ENCODE data around the gene MMP28. TPM values are rescaled to one million over a fixed set of nuclear protein-coding genes. Genes with fewer than 3 reads are reported as not detected.

Gene MMP28
- total and polyA plus RNA-seq, 2 donors from 2014 or later: 4.5 to 10.3 TPM

GRCh38 chr17:35804658-35805192 is 9.3 kb upstream of the MMP28 start:
- DNase-seq: peak in 3 of 5 donors; percentile 47 to 91 (median 89)
- Histone ChIP-seq H3K4me1 (ENCODE audit: control insufficient read depth in 2 of 3, insufficient read depth in 2 of 3, low read depth in 1 of 3, low read length in 3 of 3) (peaks cover 0 to 2% (median 0%) of the 10 kb centered on the region in 3 donors), H3K9ac (ENCODE audit: low read length in 3 of 3) (no peak overlapping the region), H3K9me3 (ENCODE audit: control insufficient read depth in 2 of 3, insufficient read depth in 1 of 3, low read length in 3 of 3) (no peaks in the 10 kb centered on the region), H3K36me3 (ENCODE audit: control insufficient read depth in 2 of 3, insufficient read depth in 3 of 3, low read length in 3 of 3) (no peaks in the 10 kb centered on the region), H3K27me3 (ENCODE audit: control insufficient read depth, insufficient read depth, low read length) (no peaks in the 10 kb centered on the region), H3K4me3 (ENCODE audit: low read length in 3 of 3) (no peak overlapping the region), H3K27ac (ENCODE audit: low read depth in 2 of 2, low read length in 2 of 2) (peak overlapping the region in 1 of 2 donors; percentile 13)
- no peak for FAIRE-seq
- intact Hi-C loops (cut with DNase I): loop anchor here (5.0 kb wide), 1 partner anchor 37 kb away; no protein-coding TSS in a partner anchor
- TF ChIP-seq CTCF (IDR thresholded peaks at IDR 0.05; ENCODE audit: borderline replicate concordance, extremely low read depth, insufficient read depth): peak; percentile 79

- intact Hi-C loops (cut with DNase I): no loop called here
- no peak overlapping the region for H3K9ac ChIP-seq (ENCODE audit: low read length in 3 of 3)
- DNase-seq (peak in 4 of 5 donors; percentile 15 to 82 (median 54)), FAIRE-seq (no peak)
- no peak overlapping the region for H3K4me3 ChIP-seq (ENCODE audit: low read length in 3 of 3)
- H3K27ac ChIP-seq (ENCODE audit: low read depth in 2 of 2, low read length in 2 of 2): no peak overlapping the region
- no peaks in the 10 kb centered on the region for H3K9me3 ChIP-seq (ENCODE audit: control insufficient read depth in 2 of 3, insufficient read depth in 1 of 3, low read length in 3 of 3)
- no peaks in the 10 kb centered on the region for H3K36me3 ChIP-seq (ENCODE audit: control insufficient read depth in 2 of 3, insufficient read depth in 3 of 3, low read length in 3 of 3)
- no peaks in the 10 kb centered on the region for H3K27me3 ChIP-seq (ENCODE audit: control insufficient read depth, insufficient read depth, low read length)
- no peak for TF ChIP-seq CTCF (IDR thresholded peaks at IDR 0.05; ENCODE audit: borderline replicate concordance, extremely low read depth, insufficient read depth)
- no peaks in the 10 kb centered on the region for H3K4me1 ChIP-seq (ENCODE audit: control insufficient read depth in 2 of 3, insufficient read depth in 2 of 3, low read depth in 1 of 3, low read length in 3 of 3)
These were observed 6.3 kb upstream of the MMP28 start for GRCh38 chr17:35801583-35802224.

GRCh38 chr17:35799942-35800341 is 4.5 kb upstream of the MMP28 start:
- DNase-seq: peak in 1 of 5 donors; percentile 26
- Histone ChIP-seq H3K4me3 (ENCODE audit: low read length in 3 of 3) (no peak overlapping the region), H3K27ac (ENCODE audit: low read depth in 2 of 2, low read length in 2 of 2) (no peak overlapping the region), H3K27me3 (ENCODE audit: control insufficient read depth, insufficient read depth, low read length) (peaks cover 8% of the 10 kb centered on the region), H3K4me1 (ENCODE audit: control insufficient read depth in 2 of 3, insufficient read depth in 2 of 3, low read depth in 1 of 3, low read length in 3 of 3) (no peaks in the 10 kb centered on the region), H3K36me3 (ENCODE audit: control insufficient read depth in 2 of 3, insufficient read depth in 3 of 3, low read length in 3 of 3) (no peaks in the 10 kb centered on the region), H3K9me3 (ENCODE audit: control insufficient read depth in 2 of 3, insufficient read depth in 1 of 3, low read length in 3 of 3) (no peaks in the 10 kb centered on the region), H3K9ac (ENCODE audit: low read length in 3 of 3) (no peak overlapping the region)
- FAIRE-seq: no peak
- TF ChIP-seq CTCF (IDR thresholded peaks at IDR 0.05; ENCODE audit: borderline replicate concordance, extremely low read depth, insufficient read depth): no peak
- intact Hi-C loops (cut with DNase I): no loop called here

Data from kidney (tissue), 14 donors.